GM19043 (cell line): ENCODE data around the gene POTEJ.
"Not testable (repeated sequence)": the region's sequence is repeated elsewhere in the genome, so short reads cannot be mapped to it uniquely, and the experiment has no call there.

ENCODE experiments used
- ATAC-seq: cut with Tn5 transposase; IDR thresholded peaks from one replicate; pipeline ENCODE4 v1.9.1; 2021; ENCODE audit warnings: low read depth; ENCODE audit not compliant: unreplicated experiment

POTEJ gene

GRCh38 chr2:130601648-130602302 lies 9.5 kb upstream of the POTEJ start:
- not testable (repeated sequence) for ATAC-seq

- ATAC-seq = not testable (repeated sequence)
Measured at GRCh38 chr2:130608276-130609001, 2.8 kb upstream of the POTEJ start.

GRCh38 chr2:130609002-130609920 lies 2.0 kb upstream of the POTEJ start:
- not testable (repeated sequence) for ATAC-seq

- not testable (repeated sequence) for ATAC-seq
Measured at GRCh38 chr2:130610486-130610885, 754 bp upstream of the POTEJ start.

GRCh38 chr2:130628784-130629475 lies 17.7 kb downstream of the POTEJ start:
- ATAC-seq = not testable (repeated sequence)

GRCh38 chr2:130638973-130639372 lies 27.7 kb downstream of the POTEJ start:
- not testable (repeated sequence) for ATAC-seq

- ATAC-seq = not testable (repeated sequence)
Measured at GRCh38 chr2:130641688-130642087, 30.4 kb downstream of the POTEJ start.

- ATAC-seq = not testable (repeated sequence)
Measured at GRCh38 chr2:130649285-130649684, 38.0 kb downstream of the POTEJ start.

- not testable (repeated sequence) for ATAC-seq
Measured at GRCh38 chr2:130664506-130664905, 53.3 kb downstream of the POTEJ start.

- not testable (repeated sequence) for ATAC-seq
Measured at GRCh38 chr2:130665596-130665995, 54.4 kb downstream of the POTEJ start.

GRCh38 chr2:130667516-130667915 lies 56.3 kb downstream of the POTEJ start:
- not testable (repeated sequence) for ATAC-seq

GRCh38 chr2:130670026-130670745 lies 58.9 kb downstream of the POTEJ start:
- ATAC-seq = not testable (repeated sequence)

GRCh38 chr2:130692041-130692770 lies 81.0 kb downstream of the POTEJ start:
- not testable (repeated sequence) for ATAC-seq

- ATAC-seq = not testable (repeated sequence)
Measured at GRCh38 chr2:130693474-130693873, 82.2 kb downstream of the POTEJ start.

GRCh38 chr2:130703250-130703649 lies 92.0 kb downstream of the POTEJ start:
- ATAC-seq = not testable (repeated sequence)
